ENCODE results near the gene ZNF177.
"Not testable (repeated sequence)": the region's sequence is repeated elsewhere in the genome, so short reads cannot be mapped to it uniquely, and the experiment has no call there.

The ZNF177 gene

GRCh38 chr19:9362905-9363304 is at the start of gene ZNF177:
Gene ZNF177 (plus strand): TSS chr19:9363013. CDS start chr19:9378312, 15,299 bp downstream.
- peak; percentile 73 for DNase-seq (ENCODE audit: low spot score)

DNA sequence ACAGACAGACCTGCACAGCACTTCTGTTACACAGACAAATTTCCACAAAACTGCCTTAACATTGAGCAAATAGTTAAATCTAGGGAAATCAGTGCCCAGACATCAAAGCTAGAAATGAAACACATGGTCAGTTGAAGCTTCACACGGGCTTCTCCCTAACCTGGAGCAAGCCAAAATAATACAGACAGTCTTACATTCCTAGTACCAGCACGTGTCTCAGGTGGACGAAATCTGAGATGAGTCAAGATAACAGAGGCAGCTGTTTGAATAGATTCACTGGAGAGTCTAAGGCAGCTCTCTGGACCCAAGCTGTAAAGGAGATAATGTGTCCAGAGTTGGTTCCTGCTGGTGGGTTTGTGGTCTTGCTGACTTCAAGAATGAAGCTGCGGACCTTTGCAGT is 49.1 kb upstream of the ZNF177 start:
- no peak for DNase-seq (ENCODE audit: low spot score)

GRCh38 chr19:9321338-9321737 is 41.5 kb upstream of the ZNF177 start:
- DNase-seq (ENCODE audit: low spot score) = no peak

- not testable (repeated sequence) for DNase-seq (ENCODE audit: low spot score)
Measured at GRCh38 chr19:9321756-9322155, 41.1 kb upstream of the ZNF177 start.

GRCh38 chr19:9322201-9322600 is 40.6 kb upstream of the ZNF177 start:
- DNase-seq (ENCODE audit: low spot score) = not testable (repeated sequence)

- no peak for DNase-seq (ENCODE audit: low spot score)
Measured at GRCh38 chr19:9323557-9323918, 39.3 kb upstream of the ZNF177 start.

DNA sequence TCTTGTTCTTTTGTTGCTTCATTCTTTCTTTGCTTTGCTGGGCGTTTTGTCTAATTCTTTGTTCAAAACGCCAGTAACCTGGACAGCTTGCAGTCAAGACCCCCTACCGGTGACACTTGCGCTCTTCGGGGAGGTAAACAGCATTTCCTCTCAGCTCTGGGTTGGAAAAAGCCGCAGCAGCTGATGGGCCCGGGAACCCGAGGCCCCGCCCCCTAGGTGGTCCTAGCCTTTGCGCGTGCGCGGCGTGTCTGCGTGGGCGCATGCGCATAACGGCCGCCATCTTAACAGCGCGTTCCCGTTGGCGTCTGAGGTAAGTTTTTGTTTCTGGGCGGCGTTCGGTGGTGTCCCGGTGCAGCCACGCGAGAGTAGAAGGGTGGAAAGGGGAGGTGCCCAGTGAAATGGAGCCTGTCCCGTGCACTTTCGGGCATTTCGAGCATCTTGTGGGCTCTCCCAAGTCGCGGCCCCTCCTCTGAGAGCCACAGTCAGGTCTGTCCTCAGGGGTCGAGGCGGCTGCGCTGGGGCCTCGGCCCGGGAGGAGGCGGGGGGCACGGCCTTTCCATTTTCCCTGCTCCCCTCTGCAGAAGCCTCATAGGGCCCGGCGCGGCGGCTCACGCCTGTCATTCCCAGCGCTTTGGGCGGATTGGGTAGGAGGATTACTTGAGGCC is 38.8 kb upstream of the ZNF177 start, which contains the start of gene ZNF559:
ZNF559 (plus strand) TSS at position 261 of the 665 bp plus-strand sequence. CDS start 14,371 bp downstream, outside the sequence.
- DNase-seq (ENCODE audit: low spot score) = peak; percentile 98

DNA sequence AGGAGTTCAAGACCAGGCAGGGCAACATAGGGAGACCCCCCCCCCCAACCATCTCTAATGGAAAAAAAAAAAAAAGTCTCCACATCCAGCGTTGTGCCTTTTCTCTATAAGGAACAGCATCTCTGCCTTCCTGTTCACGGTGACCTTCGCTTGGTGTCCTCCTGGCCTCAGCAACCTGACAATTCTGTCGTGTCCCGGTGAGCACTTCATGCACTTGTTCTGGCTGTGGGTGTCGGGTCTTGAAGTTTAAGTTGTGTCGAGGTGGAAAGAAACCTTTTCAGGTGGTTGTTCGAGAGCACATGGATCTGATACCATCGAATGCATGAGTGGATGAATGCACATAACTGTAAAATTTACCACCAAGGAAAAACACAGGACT is 38.2 kb upstream of the ZNF177 start:
- no peak for DNase-seq (ENCODE audit: low spot score)

- no peak for DNase-seq (ENCODE audit: low spot score)
Measured at GRCh38 chr19:9329999-9330398, 32.8 kb upstream of the ZNF177 start.

GRCh38 chr19:9342610-9343304 is 20.1 kb upstream of the ZNF177 start:
- DNase-seq (ENCODE audit: low spot score) = no peak

GRCh38 chr19:9345005-9345404 is 17.8 kb upstream of the ZNF177 start:
- no peak for DNase-seq (ENCODE audit: low spot score)

GRCh38 chr19:9348253-9348652 is 14.6 kb upstream of the ZNF177 start:
- DNase-seq (ENCODE audit: low spot score) = no peak

DNA sequence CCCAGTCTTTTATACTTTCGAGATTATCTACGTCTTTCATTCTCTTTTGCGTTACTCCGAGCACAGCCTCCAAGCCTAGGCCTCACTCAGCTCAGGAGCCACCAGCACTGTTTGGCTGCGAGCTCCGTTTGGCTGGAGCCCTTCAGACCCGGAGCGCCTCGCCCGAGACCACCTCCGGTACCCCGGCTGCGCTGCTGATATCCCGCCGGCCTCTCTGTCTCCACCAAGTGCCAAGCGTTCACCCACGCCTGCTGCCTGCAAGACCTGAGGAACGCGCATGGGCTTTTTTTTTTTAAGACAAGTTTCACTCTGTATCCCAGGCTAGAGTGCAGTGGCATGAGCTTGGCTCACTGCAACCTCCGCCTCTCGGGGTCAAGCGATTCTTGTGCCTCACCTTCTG is 14.1 kb upstream of the ZNF177 start:
- no peak for DNase-seq (ENCODE audit: low spot score)

- no peak for DNase-seq (ENCODE audit: low spot score)
Measured at GRCh38 chr19:9352505-9352904, 10.3 kb upstream of the ZNF177 start.

DNA sequence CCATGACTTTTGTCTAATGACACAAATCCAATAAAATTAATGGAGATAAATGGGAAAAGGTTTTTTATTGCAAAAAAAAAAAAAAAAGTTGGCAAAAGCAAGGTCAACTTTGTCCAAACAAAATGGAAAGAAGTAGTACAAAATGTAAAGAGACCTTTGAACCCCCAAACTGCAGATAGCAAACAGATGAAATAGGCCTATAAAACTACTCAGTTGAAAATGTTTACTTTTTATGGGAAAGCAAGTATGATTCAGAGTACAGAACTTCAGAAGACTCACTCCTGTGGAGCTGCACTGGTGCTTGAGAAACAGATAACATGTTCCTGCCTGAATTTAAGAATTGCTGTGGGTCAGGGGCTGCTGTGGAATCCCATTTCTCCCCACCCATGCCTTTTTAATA is 9.8 kb upstream of the ZNF177 start:
- no peak for DNase-seq (ENCODE audit: low spot score)

DNA sequence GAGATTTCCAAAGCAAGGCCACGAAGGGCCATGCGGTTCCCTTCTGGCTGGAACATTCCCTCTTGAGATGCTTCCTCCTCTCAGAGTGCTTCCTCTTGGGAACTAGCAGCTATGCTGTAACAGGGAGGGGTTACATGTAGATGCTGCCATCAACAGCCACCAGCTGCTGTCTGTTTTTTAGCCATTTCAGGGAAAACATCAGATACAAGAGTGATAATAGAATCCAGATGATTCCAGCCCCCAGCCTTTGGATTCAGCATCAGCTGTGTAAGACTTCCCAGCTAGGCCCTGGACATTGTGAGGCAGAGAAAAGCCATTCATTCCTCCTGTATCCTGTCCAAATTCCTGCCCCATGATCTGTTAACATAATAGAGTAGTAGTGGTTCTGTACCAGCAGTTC is 8.2 kb upstream of the ZNF177 start:
- DNase-seq (ENCODE audit: low spot score) = no peak

GRCh38 chr19:9370738-9371619 is 8.2 kb downstream of the ZNF177 start:
- DNase-seq (ENCODE audit: low spot score) = no peak

GRCh38 chr19:9381361-9381785 is 18.6 kb downstream of the ZNF177 start:
- DNase-seq (ENCODE audit: low spot score) = no peak

GRCh38 chr19:9406798-9407352 is 44.1 kb downstream of the ZNF177 start:
- peak; percentile 85 for DNase-seq (ENCODE audit: low spot score)

DNA sequence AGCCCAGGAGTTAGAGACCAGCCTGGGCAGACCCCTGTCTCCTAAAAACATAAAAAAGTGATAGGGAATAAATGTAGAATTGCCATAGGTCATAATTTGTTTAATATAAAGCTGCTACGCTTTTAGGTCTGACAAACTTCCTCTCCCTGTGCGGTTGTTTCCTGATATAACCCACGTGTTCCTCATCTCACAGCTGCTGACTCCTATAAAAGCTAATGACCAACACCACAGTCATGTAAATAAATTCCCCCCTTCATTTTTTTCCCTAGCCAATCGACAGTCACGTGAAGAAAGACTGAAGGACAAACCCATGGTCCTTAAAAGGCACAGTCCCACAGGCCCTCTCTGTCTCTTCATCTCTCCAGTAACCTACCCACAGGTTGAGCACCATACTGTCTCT is 45.0 kb downstream of the ZNF177 start:
- no peak for DNase-seq (ENCODE audit: low spot score)

DNA sequence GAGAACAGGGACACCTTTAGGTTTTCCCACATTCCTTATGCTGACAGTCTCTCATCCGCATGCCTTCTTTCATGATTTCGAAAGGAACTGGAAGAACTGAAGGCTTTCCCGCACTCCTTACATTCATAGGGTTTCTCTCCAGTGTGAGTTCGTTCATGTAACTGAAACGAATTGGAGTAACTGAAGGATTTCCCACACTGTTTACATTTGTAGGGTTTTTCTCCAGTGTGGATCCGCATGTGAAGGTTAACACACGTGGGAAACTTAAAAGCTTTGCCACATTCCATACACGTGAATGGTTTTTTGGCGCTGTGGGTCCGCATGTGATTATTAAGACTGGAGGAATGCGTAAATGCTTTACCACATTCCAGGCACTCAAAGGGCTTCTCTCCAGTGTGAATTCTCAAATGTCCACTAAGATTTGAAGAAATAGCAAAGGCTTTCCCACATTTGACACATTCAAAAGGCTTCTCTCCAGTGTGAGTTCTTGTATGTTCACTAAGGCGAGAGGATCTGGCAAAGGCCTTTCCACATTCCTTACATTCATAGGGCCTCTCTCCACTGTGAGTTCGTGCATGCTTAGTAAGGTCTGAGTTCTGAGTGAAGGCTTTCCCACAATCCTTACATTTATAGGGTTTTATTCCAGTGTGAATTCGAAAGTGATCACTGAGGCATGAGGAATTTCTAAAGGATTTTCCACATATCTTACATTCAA is 50.6 kb downstream of the ZNF177 start:
- no peak for DNase-seq (ENCODE audit: low spot score)

DNA sequence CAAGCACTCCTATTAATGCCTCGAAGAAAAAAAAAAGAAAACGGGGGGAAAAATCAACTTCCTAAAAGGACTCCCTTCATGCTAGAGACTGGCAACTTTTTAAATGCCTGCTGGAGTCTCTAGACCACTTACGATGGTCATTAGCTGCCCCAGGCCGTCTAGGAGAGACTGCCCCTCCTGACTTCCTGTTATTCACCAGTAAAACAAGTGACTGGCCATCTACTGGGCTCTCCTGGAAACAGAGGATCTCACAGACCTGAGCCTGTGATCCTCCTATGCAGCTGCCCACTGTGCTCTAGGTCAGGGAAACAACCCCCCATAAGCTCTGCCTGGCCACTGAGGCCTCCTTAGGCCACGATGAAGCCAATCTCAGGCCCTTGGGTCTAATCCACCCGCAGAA is 65.1 kb downstream of the ZNF177 start:
- DNase-seq (ENCODE audit: low spot score) = no peak
